ENCODE results near the gene MICB.

MICB gene

DNA sequence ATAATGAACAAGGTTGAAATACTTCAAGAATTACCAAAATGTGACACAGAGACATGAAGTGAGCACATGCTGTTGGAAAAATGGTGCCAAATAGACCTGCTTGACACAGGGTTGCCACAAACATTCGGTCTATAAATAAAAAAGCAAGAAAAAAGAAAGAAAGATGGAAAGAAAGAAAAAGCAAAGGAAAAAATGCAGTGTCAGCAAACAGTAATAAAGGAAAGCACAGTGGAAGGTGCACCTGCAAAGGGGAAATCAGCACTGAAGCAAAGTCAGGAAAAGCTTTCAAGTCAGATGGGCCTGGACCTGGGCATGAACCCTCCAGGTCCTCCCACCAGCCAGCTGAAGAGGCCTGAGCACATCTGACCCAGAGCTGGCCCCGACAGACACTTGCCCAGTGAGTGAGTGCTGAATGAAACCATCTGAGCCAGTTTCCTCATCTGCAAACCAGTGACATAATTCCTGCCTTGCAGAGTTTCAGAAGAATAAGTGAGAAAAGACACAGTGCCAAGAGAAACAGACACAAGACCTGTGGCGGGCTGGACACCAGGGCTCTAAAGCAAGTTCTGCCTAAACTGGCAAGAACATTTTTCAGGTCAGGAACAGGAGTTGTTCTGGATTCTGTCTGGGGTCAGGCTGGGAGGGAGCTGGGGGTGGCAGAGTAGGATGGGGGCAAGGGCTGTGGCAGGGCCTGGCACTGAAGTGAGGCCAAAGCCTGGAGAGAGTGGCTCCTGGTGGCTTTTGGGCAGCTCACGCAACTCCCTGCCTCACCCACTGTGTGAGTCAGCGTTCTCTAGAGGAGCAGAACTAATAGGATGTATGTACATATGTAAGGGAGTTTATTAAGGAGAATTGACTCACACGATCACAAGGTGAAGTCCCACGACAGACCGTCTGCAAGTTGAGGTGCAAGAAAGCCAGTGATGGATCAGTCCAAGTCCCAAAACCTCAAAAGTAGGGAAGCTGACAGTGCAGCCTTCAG, 23.9 kb upstream of the MICB start:
- Histone ChIP-seq H3K4me1 (no peaks in the 10 kb centered on the region), H3K9ac (no peak overlapping the region), H3K79me2 (no peaks in the 10 kb centered on the region), H3K4me2 (ENCODE audit: low read length) (no peak overlapping the region), H2AFZ (no peak overlapping the region), H3K27me3 (ENCODE audit: control insufficient read depth, insufficient read depth, low read length) (no peaks in the 10 kb centered on the region), H3K9me3 (ENCODE audit: control insufficient read depth, low read length) (no peaks in the 10 kb centered on the region), H3K4me3 (ENCODE audit: low read depth, low read length) (no peak overlapping the region), H3K27ac (no peak overlapping the region), H3K36me3 (ENCODE audit: control insufficient read depth, insufficient read depth, low read length) (no peaks in the 10 kb centered on the region)
- TF ChIP-seq, protein P1, sequence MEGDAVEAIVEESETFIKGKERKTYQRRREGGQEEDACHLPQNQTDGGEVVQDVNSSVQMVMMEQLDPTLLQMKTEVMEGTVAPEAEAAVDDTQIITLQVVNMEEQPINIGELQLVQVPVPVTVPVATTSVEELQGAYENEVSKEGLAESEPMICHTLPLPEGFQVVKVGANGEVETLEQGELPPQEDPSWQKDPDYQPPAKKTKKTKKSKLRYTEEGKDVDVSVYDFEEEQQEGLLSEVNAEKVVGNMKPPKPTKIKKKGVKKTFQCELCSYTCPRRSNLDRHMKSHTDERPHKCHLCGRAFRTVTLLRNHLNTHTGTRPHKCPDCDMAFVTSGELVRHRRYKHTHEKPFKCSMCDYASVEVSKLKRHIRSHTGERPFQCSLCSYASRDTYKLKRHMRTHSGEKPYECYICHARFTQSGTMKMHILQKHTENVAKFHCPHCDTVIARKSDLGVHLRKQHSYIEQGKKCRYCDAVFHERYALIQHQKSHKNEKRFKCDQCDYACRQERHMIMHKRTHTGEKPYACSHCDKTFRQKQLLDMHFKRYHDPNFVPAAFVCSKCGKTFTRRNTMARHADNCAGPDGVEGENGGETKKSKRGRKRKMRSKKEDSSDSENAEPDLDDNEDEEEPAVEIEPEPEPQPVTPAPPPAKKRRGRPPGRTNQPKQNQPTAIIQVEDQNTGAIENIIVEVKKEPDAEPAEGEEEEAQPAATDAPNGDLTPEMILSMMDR (IDR thresholded peaks at IDR 0.05), result no peak

DNA sequence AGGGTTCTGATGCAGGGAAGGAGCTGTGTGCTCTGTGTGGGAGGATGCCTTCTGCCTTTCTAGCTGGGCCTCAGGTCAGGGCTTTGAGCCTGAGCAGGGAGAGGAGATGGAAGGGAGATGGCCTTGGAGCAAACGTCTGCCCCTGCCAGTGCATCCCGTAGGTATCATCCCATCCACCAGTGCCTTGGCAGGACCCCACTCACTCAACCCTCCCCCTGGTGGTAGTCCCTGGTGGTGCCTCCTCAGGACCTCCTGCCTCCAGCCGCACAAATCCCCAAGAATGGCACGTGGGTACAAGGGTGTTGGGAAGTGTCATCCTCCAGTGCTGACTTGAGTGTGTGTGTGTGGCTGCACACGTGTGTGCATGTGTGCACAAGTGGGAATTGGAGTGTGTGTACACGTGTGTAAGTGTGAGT, 23.1 kb upstream of the MICB start:
- H3K27ac ChIP-seq, result no peak overlapping the region
- H3K9me3 ChIP-seq (ENCODE audit: control insufficient read depth, low read length), result no peaks in the 10 kb centered on the region
- no peaks in the 10 kb centered on the region for H3K4me1 ChIP-seq
- H3K4me2 ChIP-seq (ENCODE audit: low read length), result no peak overlapping the region
- H2AFZ ChIP-seq, result no peak overlapping the region
- H3K36me3 ChIP-seq (ENCODE audit: control insufficient read depth, insufficient read depth, low read length), result no peaks in the 10 kb centered on the region
- TF ChIP-seq, protein P1 (IDR thresholded peaks at IDR 0.05), result no peak
- no peak overlapping the region for H3K9ac ChIP-seq
- no peak overlapping the region for H3K4me3 ChIP-seq (ENCODE audit: low read depth, low read length)
- no peaks in the 10 kb centered on the region for H3K27me3 ChIP-seq (ENCODE audit: control insufficient read depth, insufficient read depth, low read length)
- no peaks in the 10 kb centered on the region for H3K79me2 ChIP-seq

DNA sequence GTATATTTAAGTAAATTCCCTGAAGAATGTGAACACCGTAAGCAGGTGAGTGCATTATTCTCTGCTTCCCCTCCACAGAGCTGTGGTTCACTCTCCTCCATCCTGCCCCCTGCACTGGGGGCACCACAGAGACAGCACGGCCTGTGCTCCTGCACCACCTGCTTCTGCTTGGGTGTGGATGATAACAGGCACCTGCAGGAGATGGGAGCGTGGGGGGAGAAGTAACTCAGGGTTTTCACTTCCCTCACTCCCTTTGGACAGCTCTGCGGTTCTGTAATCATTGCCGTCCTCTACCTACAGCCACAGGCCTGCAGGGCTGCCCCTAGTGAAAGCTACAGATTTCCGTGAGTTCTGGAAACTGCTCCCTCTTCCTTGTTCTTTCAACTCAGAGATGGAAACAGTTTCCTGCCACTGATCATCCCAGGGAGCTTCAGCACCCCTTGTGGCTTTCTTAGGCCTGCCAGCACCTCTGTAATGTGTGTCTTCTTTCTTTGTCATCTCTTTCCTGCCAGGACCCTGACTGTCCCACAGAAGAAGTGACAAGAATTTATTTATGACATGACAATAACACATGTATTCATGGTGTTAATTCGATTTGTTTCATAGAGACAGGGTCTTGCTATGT, 21.3 kb upstream of the MICB start:
- H3K9ac ChIP-seq, result no peak overlapping the region
- no peak overlapping the region for H3K27ac ChIP-seq
- no peaks in the 10 kb centered on the region for H3K79me2 ChIP-seq
- no peak overlapping the region for H3K4me2 ChIP-seq (ENCODE audit: low read length)
- no peak overlapping the region for H3K4me3 ChIP-seq (ENCODE audit: low read depth, low read length)
- no peaks in the 10 kb centered on the region for H3K9me3 ChIP-seq (ENCODE audit: control insufficient read depth, low read length)
- TF ChIP-seq, protein P1 (IDR thresholded peaks at IDR 0.05), result no peak
- H2AFZ ChIP-seq, result no peak overlapping the region
- no peaks in the 10 kb centered on the region for H3K36me3 ChIP-seq (ENCODE audit: control insufficient read depth, insufficient read depth, low read length)
- H3K27me3 ChIP-seq (ENCODE audit: control insufficient read depth, insufficient read depth, low read length), result no peaks in the 10 kb centered on the region
- no peaks in the 10 kb centered on the region for H3K4me1 ChIP-seq

DNA sequence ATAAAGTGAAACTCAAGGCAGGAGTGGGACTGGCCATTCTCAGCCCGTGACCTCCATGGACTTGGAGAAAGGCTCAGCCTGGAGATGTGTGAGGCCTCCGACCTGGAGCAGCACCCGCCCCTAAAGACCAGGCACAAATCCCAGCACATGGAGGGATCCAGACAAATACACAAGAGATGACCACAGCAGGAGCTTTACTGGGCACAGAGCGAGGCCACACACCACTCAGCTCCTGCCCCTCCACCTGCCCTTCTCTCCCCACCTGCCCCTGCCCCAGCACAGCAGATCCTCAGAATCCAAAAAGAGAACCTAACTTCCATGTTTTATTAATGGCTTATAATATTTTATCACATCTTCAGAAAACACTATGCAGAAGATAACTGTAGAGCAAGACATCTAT, 20.4 kb upstream of the MICB start:
- Histone ChIP-seq H3K9me3 (ENCODE audit: control insufficient read depth, low read length) (no peaks in the 10 kb centered on the region), H3K36me3 (ENCODE audit: control insufficient read depth, insufficient read depth, low read length) (no peaks in the 10 kb centered on the region), H3K4me3 (ENCODE audit: low read depth, low read length) (no peak overlapping the region), H3K79me2 (no peaks in the 10 kb centered on the region), H3K27me3 (ENCODE audit: control insufficient read depth, insufficient read depth, low read length) (no peaks in the 10 kb centered on the region), H3K9ac (no peak overlapping the region), H3K27ac (no peak overlapping the region), H2AFZ (no peak overlapping the region), H3K4me2 (ENCODE audit: low read length) (no peak overlapping the region), H3K4me1 (no peaks in the 10 kb centered on the region)
- TF ChIP-seq, protein P1 (IDR thresholded peaks at IDR 0.05), result no peak

All from parathyroid adenoma (tissue), 2 donors.